GM21825 (cell line): Measurements from ENCODE around the gene POU3F3.

ENCODE experiments used
- ATAC-seq: cut with Tn5 transposase; IDR thresholded peaks from one replicate; pipeline ENCODE4 v1.9.1; 2021; ENCODE audit warnings: mild to moderate bottlenecking, moderate library complexity; ENCODE audit not compliant: unreplicated experiment

Gene POU3F3

GRCh38 chr2:104859766-104860450, 6.0 kb downstream of the POU3F3 start:
- ATAC-seq: no peak

- no peak for ATAC-seq
Observed at GRCh38 chr2:104860451-104860790, 6.5 kb downstream of the POU3F3 start.

DNA sequence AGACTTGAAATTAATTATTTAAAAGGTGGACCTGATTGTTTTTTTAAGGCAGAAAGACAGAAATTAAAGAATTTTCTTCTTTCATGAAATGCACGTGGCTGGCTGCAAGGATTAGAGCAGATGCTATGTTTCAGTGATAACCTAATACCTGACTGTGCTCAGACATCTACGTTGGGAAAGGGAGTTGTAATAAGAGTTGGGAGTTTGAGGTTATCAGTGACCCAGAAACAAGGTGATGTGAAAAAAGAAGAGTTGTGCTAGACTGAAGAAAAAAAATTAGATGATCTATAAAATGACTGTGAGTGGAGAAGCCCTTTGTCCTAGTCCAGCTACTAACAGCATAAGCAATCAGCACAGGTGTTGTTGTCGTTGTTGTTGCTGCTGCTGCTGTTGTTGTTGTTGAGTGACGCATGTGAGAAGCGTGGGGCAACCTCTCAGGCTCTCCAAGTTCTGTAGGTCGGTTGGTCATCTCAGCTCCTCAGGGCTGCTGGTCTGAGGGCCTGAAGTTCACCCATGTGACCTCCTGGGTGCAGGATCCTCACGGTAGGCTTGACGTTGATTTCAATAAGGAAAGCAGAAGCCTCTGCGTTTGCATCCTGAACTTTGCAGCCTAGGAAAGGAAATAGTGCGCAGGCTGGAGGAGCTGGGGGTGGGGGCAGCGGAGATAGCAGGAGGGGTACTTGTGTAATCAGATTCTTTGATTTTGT, 7.6 kb downstream of the POU3F3 start:
- ATAC-seq: no peak

DNA sequence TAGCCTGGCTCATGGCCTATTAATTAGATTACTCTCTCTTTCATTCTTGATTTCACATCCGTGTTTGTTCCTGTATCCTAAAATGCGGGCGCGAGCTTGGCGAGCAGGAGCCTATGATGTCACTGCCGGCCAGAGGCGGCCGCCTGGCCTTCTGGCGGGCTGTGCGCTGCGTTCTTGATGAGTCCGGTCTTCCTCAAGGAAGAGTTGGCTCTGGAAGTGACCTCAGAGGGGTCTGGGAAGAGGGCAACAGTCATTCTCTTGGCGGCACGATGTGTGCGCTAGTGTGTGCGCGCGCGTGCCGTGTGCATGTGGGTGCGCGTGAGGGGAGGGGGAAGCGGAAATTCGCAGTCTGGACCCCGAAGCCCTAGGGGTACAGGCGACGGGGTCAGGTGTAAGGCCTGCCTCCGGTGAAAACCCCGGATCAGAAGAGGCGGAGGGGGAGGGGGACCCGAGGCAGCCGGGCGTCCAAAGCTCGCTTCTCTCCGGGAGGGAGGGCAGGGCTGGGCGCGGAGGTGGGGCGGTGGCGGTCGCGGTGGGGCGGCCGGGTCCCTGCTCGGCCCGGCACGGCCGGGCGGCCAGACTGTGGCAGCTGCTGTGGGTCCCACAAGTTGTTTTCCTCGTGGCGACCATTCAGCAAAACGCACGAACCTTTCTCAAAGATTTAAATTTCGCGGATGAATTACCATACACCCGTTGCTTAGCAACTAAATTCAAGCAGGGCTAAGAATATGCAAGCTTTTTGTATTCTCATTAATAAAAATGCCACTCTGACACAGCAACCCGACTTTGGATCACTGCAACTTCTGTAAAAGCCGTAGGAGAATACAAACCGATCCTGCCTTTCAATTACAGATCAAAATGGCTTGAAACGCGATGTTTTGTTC, 8.4 kb downstream of the POU3F3 start:
- ATAC-seq: no peak

GRCh38 chr2:104863146-104863467, 9.2 kb downstream of the POU3F3 start:
- ATAC-seq: no peak

GRCh38 chr2:104863468-104864279, 9.8 kb downstream of the POU3F3 start:
- ATAC-seq: no peak

DNA sequence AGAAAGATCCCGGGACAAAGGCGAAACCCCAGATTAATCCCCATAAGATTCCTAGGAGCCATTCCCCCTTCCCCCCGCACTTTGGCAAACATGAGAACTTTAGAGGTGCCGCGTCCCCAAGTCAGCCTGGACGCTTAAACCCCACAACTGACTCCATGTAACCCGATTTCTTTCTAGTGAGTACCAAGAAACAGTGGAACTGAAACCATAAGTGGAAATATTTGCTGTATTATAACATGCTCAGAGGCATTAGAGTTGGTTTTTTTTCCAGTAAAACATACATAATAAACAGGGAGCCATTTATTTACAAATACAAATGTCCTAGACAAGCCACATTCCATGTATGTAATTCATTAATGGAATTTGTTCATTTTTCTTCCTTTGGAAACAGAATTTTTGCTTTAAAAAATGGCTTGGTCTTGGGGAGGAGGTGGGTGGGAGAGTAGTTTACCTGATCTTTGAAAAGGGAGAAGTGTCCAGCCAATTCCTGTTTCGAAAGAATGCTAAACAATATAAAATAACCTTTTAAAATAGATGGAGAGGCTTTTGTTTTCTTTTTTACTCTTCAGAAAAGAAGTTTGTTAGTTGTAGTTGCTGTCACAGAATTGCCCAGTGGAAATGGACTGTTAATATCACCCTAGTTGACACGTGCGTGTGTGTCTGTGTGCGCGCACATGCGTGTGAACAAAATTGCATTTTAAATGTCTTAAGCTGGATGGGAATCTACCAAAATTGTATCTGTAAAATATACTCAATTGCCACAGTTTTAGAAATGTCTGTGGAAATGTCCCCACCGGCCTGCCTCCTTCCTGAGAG, 10.6 kb downstream of the POU3F3 start:
- no peak for ATAC-seq

- no peak for ATAC-seq
Observed at GRCh38 chr2:104865096-104865470, 11.2 kb downstream of the POU3F3 start.

GRCh38 chr2:104866122-104866864, 12.4 kb downstream of the POU3F3 start:
- no peak for ATAC-seq

DNA sequence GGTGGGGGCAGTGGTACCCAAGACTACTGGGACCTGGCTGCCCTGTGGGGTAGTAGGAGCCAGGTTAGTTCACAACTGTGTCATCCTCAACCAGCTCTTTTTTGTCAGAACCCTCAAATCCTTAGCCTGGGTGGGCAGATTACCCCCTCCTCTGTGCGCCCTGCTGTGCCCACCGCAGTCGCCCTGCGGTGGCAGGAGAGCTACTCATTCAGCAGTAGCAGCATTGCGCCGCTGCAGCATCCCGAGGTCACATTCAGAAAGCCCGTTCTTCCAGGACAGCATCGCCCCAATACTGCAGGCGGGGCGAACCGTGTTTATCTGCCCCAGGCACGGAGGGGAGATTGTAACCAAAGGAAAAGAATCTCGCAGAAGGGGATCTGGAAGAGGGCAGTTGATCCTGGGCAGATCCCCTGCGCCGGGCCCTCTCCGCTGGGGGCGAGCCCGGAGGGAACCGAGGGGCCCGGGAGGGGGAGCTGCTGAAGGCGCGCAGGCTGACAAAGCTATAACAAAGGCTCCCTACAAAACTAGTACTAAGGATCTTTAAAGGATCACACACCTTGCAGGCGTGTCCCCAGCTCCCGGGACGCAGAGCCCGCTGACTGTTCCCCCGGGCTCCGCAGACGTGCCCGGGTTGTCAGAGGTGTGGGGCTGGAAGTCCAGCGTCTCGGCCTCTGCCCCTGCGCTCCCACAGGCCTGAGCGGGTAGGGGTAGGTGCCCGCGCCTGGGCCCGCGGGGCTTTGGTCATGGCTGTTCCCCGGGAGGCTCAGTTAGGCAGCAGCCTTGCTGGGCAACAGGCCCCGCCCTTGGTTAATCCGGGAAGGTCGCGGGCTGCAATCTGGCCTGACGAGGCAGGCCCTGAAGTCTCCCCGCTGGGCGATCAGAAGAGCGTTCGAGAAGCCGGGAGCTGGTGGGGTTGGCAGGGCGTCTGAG, 13.2 kb downstream of the POU3F3 start:
- ATAC-seq: no peak

GRCh38 chr2:104867813-104868504, 14.0 kb downstream of the POU3F3 start:
- ATAC-seq: no peak

DNA sequence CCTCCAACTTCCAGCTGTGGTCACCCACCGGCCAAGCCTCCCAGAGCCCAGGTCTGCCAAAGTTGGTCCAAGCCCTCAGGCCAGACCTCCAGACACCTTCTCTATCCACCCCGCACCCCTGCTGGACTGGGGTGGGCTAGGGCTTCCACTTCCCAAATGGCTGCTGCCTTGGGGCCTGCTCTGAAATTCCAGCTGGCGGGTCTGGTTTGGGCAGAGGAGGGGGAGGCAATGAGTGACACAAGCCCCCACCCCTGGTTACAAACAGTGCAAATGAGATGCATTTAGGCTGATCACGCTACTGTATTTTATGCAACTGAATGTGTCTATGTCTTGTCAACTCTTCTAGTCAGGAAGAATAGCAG, 14.6 kb downstream of the POU3F3 start:
- ATAC-seq: no peak

DNA sequence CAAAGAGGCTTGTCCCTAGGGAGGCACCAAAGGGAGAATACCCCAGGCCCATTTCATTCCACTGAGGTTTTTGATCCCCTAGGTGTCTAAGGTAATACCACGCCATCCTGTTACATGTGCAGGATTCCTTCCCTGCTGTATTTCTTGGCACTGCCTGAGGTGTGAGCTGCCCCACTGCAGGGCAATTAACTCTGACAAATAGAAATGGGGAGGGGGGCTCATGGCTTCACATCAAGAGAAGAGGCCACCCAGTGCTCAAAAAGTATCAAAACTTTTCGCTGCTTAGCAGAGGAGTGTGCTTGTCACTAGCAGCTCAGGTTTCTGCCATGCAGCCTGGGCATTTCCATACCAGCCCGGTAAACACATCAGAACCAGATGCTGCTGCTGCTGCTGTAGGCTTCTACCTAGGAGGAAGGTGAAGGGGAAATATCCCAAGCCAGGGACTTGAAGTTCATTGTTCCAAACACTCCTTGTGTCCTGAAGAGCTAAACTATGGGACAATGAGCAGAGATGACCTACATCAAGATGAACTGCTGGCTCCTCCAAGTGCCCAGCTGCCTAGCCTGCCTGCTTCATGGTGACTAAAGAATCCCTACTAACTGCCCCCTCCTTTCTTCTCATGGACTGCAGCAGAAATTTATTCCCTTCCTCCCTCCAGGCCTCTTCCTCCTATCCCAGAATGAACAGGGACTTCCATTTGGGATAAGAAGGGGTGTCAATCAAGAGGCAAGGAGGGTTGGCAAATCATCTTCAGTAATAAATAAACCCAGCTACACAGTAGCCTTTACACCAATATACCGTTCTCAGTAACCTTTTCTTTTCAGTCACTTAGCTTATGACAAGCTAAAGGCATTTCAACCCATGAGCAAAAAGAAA, 16.4 kb downstream of the POU3F3 start:
- ATAC-seq: no peak

DNA sequence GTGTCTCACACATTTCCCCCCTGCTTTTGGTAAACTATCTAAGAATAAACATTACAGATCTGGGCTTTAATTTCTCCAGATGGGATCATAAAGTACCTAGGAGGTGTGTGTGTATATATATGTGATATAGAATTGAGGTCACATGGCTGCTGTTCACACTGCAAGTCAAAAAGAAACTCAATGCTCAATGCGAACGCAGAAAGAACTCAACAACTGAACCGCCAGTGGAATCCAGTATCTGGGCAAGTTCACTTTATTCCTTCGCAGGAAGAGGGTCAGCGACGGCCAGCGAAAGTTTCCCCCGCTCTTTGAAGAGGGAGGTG, 17.7 kb downstream of the POU3F3 start:
- ATAC-seq: no peak

DNA sequence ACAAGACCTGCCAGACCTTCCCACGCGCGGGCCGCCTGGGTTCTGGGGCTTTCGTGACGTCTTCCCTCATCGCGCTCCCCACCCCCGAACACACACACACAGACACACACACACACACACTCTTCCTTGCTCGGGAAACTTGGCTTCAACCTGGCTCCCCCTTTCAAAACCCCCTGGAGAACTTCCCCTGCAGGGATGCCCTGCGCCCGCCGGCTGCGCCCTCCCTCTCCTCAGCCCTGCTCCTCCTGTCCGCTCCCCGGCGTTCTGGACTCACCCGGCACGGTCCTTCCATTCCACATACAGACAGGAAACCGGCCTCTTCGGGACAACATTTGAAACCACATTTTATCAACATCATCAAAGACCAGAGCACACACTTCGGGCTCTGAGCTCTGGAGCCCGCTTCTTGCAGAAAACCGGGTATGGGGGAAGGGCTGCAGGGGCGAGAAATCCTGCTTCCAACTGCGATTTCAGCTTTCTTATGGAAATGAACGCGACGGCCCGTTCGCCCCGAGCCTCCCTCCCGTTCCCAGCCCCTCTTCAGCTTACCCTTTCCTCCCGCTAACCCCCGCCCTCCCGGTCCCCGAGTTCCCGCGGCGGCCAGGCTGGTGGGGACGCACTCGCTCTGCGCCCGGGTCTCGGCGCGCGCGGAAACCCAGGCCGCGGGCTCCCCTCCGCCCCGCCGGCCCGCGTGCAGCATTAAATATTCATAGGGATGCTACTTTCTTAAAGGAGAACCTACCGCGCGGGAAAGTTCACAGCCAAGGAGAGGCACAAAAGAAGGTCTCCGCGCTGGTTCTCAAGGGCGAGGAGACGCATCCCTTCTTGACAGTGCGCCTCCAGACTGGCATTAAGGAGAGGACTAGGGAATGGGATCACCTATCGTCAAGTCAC, 18.3 kb downstream of the POU3F3 start:
- no peak for ATAC-seq
